Islet of Langerhans (tissue), 1 donor: ENCODE results near the gene SLC12A9.

ENCODE experiments used
- FAIRE-seq: peaks from one replicate; lab custom pipeline; 2011; peaks lifted over from hg19 to GRCh38; lab: Jason Lieb, UNC

The SLC12A9 gene

GRCh38 chr7:100886142-100886935 lies 33.8 kb downstream of the SLC12A9 start:
- FAIRE-seq: no peak

DNA sequence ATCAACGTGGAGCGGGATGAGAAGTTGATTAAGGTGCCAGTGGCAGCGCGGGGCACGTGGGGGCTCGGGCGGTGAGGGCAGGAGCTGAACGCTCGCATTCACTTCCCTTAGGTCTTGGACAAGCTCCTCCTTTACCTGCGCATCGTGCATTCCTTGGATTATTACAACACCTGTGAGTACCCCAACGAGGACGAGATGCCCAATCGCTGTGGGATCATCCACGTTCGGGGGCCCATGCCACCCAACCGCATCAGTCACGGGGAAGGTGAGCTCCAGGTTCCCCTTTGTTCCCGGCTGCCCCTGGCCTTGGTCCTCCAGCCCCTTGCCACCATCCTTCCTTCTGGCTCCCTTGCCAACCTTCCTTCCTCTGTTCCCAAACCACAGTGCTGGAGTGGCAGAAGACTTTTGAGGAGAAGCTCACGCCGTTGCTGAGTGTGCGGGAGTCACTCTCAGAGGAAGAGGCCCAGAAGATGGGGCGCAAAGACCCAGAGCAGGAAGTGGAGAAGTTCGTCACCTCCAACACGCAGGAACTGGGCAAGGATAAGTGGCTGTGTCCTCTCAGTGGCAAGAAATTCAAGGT lies 34.5 kb downstream of the SLC12A9 start:
- no peak for FAIRE-seq

DNA sequence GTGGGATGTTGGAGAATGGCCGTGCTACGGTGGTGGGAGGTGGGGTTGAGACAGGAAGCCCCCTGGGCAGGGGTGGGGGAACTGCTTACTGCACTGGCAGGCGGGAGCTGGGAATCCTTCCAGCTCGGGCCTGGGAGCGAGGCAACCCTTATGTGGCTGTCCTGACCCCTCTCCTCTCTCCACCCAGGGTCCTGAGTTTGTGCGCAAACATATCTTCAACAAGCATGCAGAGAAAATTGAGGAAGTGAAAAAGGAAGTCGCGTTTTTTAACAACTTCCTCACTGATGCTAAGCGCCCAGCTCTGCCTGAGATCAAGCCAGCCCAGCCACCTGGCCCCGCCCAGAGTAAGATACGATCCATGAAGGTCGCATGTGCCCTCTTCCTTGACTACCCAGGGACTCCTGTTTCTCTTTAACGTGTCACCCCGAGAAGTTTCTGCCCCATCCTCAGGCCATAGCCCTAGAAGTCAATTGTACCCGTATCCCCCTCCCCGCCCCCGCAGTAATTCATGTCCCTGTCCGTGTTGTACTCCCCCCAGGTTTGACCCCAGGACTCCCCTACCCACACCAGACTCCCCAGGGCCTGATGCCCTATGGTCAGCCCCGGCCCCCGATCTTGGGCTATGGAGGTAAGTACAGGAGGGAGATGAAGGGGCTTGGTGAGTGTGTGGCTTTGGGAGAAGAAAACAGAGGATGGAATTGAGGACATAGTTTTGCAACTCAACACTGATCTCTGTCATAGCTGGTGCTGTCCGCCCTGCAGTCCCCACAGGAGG lies 35.2 kb downstream of the SLC12A9 start:
- no peak for FAIRE-seq

- FAIRE-seq: no peak
Measured at GRCh38 chr7:100888291-100888987, 35.9 kb downstream of the SLC12A9 start.

DNA sequence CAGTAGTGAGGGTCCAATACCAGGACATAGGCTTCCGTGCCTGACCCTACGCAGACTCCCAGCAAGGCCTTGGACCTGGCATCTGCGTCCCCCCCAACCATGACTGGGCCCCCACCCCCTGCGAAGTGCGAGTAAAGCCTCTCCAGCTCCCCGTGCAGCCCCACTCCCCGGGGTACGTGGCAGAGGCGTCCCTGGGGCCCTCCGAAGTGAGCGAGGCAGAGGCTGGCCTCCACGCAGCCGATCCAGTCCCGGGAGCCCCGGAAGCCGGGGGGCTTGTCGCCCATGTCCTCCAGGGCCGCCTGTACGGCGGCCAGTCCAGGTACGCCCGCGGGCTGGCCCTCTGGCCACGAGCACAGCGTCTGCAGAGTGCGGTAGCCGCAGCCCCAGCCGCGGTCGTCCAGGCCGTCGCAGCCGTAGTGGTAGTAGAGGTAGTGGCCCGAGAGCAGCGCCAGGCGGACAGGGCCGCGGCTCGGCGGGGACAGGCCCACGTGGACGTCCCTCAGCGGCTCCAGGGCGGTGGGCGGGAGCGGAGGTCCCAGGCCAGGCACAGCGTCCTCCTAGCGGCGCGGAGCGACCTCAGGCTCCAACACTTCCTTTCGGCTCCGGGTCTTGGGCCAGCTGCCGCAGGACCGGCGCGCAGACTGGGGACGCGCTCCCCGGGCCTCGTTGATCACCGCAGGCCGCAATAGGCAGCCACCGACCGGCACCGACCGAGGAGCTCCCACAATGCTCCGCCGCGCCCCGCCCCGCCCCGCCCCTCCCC lies 36.7 kb downstream of the SLC12A9 start, which contains the start of gene UFSP1:
Gene UFSP1 (minus strand): TSS at position 728 of the 763 bp plus-strand sequence. CDS start 444 bp downstream, at position 284.
- FAIRE-seq: no peak

DNA sequence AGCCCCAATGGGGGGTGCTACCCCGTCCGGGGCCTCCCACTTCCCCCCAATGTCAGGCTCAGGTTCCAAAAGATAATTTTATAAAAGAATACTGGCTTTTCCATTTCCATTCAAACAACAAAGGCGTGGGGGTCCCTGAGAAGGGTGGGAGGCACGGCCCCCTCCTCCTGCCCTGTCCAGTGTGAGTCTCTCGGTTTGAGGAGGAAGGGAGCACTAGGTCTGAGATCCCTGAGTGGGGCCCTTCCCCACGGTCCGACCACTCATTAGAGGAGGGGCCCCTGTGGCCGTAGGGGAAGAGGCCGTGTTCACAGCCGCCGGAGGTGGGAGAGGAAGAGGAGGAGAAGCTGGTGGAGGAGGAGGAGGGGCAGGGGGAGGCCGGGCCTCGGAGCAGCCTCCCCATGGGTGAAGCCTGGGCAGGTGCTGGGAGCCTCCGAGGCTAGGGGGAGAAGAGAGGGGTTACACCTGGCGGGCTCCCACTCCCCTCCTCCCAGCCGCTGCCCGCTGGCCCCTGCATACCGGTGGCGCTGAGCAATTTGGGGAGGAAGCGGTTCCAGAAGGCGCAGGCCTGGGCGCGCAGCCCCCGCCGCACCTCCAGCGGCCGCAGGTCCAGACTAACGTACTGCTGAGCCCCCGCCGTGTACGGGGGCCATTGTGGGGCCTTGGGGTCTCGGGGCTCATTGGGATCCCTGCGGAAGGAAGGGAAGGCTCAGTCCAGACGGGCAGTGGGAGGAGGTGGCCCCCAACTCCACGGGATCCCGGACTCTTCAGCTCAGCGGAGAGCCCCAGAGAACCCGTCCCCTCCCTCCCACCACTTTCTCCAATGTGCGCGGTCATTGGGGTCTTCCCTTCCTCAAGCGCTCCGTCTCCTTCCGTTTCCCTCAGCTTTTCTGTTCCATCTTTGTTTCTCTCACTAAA lies 38.4 kb downstream of the SLC12A9 start:
- FAIRE-seq: no peak

DNA sequence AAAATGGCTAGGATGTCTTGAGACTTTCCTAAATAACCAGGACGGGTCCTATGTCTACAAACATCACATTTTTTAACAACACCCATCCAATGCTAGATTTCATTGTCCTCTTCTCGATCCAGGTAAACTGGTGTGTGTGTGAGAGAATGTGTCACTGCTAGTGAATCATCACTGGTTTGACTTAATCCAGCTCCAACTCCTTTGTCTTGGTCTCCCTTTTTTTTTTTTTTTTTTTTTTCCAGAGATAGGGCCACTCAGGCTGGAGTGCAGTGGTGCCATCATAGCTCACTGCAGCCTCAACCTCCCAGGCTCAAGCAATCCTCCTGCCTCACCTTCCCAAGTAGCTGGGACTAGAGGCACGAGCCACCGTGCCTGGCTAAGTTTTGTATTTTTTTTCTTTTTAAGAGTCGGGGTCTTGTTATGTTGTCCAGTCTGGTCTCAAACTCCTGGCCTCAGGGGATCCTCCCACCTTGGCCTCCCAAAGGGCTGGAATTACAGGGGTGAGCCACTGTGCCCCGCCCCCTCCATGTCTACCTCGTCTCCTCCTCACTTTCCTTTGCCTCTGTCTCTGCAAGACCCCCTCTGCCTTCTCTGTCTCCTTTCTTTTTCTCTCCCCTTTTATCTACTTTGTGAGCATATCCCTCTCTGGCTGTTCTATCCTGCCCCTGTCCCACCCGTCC lies 39.2 kb downstream of the SLC12A9 start:
- FAIRE-seq: no peak

GRCh38 chr7:100892364-100893317 lies 40.1 kb downstream of the SLC12A9 start:
- no peak for FAIRE-seq

- no peak for FAIRE-seq
Measured at GRCh38 chr7:100893318-100893895, 40.9 kb downstream of the SLC12A9 start.

- no peak for FAIRE-seq
Measured at GRCh38 chr7:100893910-100894721, 41.6 kb downstream of the SLC12A9 start.

DNA sequence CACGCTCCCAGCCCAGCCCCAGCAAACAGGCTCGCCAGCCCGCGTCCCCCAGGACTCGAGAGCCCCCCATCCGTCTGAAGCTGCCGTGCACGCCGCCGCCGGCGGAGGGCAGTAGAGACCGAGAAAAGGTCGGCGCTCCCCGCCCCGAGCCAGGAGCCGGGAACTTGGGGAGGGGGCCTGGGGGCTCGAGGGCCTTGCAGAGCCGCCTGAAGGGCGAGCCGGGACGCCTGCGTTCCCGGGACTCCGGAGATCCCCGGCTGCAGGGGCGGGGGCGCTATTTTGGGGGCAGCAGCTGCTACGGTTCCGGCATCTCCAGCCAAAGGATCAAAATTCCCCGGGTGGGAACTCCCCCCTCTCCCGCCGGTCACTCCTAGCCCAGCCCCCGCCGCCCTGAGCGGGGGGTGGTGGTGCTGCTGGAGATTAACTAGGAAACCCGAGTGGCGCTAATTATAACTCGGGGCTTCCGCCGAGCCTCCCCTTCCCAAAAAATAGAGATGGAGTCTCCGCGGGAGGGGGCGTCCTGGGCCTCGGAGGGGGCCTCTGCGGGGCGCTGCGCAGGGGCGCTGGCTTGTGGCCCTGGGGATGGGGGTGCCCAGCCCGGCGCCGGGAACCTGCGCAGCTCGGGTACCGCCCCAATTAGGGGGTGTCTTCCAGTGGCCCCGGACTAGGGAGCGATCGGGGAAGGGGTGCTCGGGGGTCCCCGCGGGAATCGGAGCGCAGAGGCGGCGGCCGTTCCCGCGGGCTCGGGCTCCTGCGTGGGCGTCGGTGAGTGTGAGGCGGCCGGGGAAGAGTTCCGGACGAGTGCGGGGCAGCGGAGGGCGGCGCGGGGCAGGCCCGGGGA lies 42.6 kb downstream of the SLC12A9 start:
- FAIRE-seq: no peak

DNA sequence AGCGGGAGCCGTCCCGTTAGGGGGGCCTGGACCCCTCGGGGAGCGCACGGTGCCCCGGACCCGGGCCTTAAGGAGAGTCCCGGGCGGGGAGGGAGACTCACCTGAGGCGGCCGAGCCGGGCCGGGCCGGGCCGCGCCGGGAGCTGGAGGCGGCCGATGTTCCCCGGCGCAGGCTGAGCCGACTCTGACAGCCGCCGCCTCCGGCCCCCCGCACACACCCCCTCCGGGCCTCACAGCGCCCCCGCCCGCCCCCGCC lies 43.1 kb downstream of the SLC12A9 start, which contains the start of gene ACHE:
Gene ACHE (minus strand): TSS at position 188 of the 255 bp plus-strand sequence. CDS start 1,656 bp downstream, outside the sequence.
- FAIRE-seq: no peak

DNA sequence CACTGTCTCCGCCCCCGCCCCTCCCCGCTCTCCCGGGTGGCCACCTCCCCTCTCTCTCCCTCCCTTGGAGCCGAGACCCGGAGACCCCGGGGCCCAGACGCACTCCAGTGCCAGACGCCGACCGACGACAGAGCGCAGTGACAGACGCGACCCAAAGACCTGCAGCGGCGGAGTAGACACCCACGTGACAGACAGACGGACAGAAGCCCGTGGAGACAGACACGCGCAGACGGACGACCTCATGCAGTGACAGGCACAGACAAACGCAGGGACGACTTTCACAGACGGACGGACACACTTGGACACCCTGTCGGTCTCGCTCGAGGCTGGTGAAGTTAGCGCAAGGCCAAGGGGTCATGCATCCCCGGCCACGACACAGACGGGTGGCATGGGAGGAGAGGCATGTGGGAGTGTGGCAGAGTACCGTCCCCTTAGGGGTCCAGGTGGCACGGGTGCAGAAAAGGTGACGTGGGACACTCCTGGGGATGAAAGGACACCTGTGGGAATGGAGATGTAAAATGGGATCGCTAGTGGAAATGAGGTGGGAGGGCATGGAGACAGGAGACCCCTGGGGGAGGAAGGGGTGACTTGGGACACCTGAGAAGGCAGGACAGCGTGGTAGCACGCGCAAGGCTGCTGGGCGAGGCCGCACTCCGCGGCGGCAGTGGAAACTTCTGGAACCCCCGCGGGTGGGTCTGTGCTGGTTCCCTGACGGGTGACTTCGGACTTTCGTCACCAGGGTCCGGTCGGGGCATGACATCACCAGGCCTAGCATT lies 43.6 kb downstream of the SLC12A9 start:
- FAIRE-seq: no peak

GRCh38 chr7:100896732-100897608 lies 44.5 kb downstream of the SLC12A9 start:
- FAIRE-seq: no peak
